OCI-LY1 (cell line): ENCODE measurements around the gene KRTAP10-3.
"Not testable (repeated sequence)": the region's sequence is repeated elsewhere in the genome, so short reads cannot be mapped to it uniquely, and the experiment has no call there.

Source experiments
- H2AFZ ChIP-seq: fragments of 200-600 bp; sonication (generic), shearing (Covaris generic); 2 replicates; pipeline ENCODE4 v1.6.0; 2014; ENCODE audit warnings: antibody characterized with exemption, mild to moderate bottlenecking, low read length
- H3F3A ChIP-seq: fragments of 200-600 bp; sonication (generic), shearing (Covaris generic); 2 replicates; pipeline ENCODE4 v1.6.0; 2014; ENCODE audit warnings: mild to moderate bottlenecking, antibody characterized with exemption, low read length, moderate library complexity; ENCODE audit not compliant: insufficient read depth
- H3K27ac ChIP-seq: fragments of 200-600 bp; sonication (generic); 2 replicates; pipeline ENCODE4 v1.5.1; 2014; ENCODE audit warnings: low read length, mixed run types, mild to moderate bottlenecking, low read depth; ENCODE audit not compliant: poor library complexity, severe bottlenecking
- H3K27me3 ChIP-seq: fragments of 200-600 bp; sonication (generic); 2 replicates; pipeline ENCODE4 v1.6.0; 2014; ENCODE audit warnings: antibody characterized with exemption, mild to moderate bottlenecking, low read length, moderate library complexity; ENCODE audit not compliant: insufficient read depth
- H3K36me3 ChIP-seq: fragments of 200-600 bp; sonication (generic); 2 replicates; pipeline ENCODE4 v1.6.1; 2014; ENCODE audit warnings: mild to moderate bottlenecking, antibody characterized with exemption, low read length, moderate library complexity, mixed read lengths; ENCODE audit not compliant: insufficient read depth
- H3K4me1 ChIP-seq: fragments of 200-600 bp; sonication (generic); 2 replicates; pipeline ENCODE4 v1.5.1; 2014; ENCODE audit warnings: mild to moderate bottlenecking, low read length, moderate library complexity; ENCODE audit not compliant: insufficient read depth, severe bottlenecking
- H3K4me2 ChIP-seq: fragments of 200-600 bp; sonication (generic), shearing (Covaris generic); 2 replicates; pipeline ENCODE4 v1.6.1; 2014; ENCODE audit warnings: low read length
- H3K4me3 ChIP-seq: fragments of 200-600 bp; sonication (generic); 2 replicates; pipeline ENCODE4 v1.5.1; 2014; ENCODE audit warnings: low read length, low read depth, mild to moderate bottlenecking, mixed read lengths; ENCODE audit not compliant: poor library complexity, severe bottlenecking
- H3K79me2 ChIP-seq: fragments of 200-600 bp; shearing (Covaris generic); 2 replicates; pipeline ENCODE4 v1.6.1; 2016; ENCODE audit warnings: mixed run types, low read length, mixed read lengths; ENCODE audit not compliant: insufficient read depth
- H3K9ac ChIP-seq: fragments of 200-600 bp; sonication (generic), shearing (Covaris generic); 2 replicates; pipeline ENCODE4 v1.6.1; 2014; ENCODE audit warnings: mild to moderate bottlenecking, low read length, mixed read lengths
- H3K9me2 ChIP-seq: fragments of 200-600 bp; sonication (generic), shearing (Covaris generic); 2 replicates; pipeline ENCODE4 v1.6.1; 2014; ENCODE audit warnings: low read depth, mild to moderate bottlenecking, low read length, mixed read lengths
- H3K9me3 ChIP-seq: fragments of 200-600 bp; shearing (Covaris generic); 2 replicates; pipeline ENCODE4 v1.6.1; 2014; ENCODE audit warnings: low read length, mixed read lengths
- H4K20me1 ChIP-seq: fragments of 200-600 bp; sonication (generic), shearing (Covaris generic); 2 replicates; pipeline ENCODE4 v1.6.0; 2016; ENCODE audit warnings: mild to moderate bottlenecking, low read length; ENCODE audit not compliant: insufficient read depth
- EZH2 ChIP-seq: fragments of 200-600 bp; sonication (generic), shearing (Covaris generic); IDR thresholded peaks from 2 replicates; pipeline ENCODE4 v1.8.0; 2017; ENCODE audit warnings: borderline replicate concordance, mixed run types, mild to moderate bottlenecking, antibody characterized with exemption, low read length, moderate library complexity, mixed read lengths
- TF ChIP-seq, protein P1 (sequence below): fragments of 200-600 bp; sonication (generic), shearing (Covaris generic); IDR thresholded peaks from 2 replicates; pipeline ENCODE4 v1.5.1; 2017; ENCODE audit warnings: mild to moderate bottlenecking, antibody characterized with exemption, low read length, moderate library complexity, mixed read lengths

Gene KRTAP10-3

DNA sequence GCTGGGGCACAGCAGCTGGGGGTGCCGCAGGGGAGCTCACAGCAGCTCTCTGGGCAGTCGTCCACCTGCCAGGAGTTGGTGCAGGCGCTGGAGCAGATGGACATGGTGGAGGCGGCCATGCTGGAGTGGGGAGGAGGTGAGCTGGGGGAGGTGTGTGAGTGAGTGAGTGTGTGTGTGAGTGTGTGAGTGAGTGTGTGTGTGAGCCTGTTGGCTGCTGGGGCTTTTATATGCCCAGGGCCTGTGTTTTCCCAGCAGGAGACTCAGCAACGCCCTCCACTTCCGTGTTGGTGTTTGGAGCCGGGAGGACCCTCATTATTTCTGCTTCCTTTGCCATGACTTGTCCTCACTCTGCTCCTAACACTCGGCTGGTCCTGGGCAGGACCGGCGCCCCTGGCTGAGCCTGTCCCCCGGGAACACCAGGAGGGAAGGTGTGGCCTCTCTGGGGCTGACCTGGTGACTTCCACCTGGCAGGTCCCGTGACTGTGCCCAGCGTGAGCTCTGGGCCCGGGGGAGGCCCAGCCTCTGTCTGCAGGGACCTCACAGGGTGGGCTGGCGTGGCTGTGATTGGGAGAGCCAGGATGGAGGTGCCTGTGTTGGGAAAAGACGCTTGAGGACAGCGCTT is 7.1 kb downstream of the KRTAP10-3 start, which contains the start of gene KRTAP10-2:
TSS of gene KRTAP10-2 (minus strand) at position 166 of the 622 bp plus-strand sequence. CDS start at position 119, 47 bp downstream.
- Histone ChIP-seq H3K79me2 (no peaks in the 10 kb centered on the region), H3F3A (no peaks in the 10 kb centered on the region), H3K9me3 (peaks cover 8% of the 10 kb centered on the region), H2AFZ (no peak within 1 kb of the TSS), H3K27ac (no peak within 1 kb of the TSS), H3K9me2 (no peaks in the 10 kb centered on the region), H4K20me1 (no peaks in the 10 kb centered on the region), H3K36me3 (no peaks in the 10 kb centered on the region), H3K4me3 (no peak within 1 kb of the TSS), H3K27me3 (peaks cover 6% of the 10 kb centered on the region; the same call in 1 of the 2 replicates), H3K9ac (no peak within 1 kb of the TSS), H3K4me1 (no peaks in the 10 kb centered on the region), H3K4me2 (no peak within 1 kb of the TSS)
- TF ChIP-seq EZH2: no peak
- TF ChIP-seq, protein P1, sequence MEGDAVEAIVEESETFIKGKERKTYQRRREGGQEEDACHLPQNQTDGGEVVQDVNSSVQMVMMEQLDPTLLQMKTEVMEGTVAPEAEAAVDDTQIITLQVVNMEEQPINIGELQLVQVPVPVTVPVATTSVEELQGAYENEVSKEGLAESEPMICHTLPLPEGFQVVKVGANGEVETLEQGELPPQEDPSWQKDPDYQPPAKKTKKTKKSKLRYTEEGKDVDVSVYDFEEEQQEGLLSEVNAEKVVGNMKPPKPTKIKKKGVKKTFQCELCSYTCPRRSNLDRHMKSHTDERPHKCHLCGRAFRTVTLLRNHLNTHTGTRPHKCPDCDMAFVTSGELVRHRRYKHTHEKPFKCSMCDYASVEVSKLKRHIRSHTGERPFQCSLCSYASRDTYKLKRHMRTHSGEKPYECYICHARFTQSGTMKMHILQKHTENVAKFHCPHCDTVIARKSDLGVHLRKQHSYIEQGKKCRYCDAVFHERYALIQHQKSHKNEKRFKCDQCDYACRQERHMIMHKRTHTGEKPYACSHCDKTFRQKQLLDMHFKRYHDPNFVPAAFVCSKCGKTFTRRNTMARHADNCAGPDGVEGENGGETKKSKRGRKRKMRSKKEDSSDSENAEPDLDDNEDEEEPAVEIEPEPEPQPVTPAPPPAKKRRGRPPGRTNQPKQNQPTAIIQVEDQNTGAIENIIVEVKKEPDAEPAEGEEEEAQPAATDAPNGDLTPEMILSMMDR: no peak

- no peaks in the 10 kb centered on the region for H4K20me1 ChIP-seq
These were observed 7.8 kb downstream of the KRTAP10-3 start for GRCh38 chr21:44550807-44551206.

DNA sequence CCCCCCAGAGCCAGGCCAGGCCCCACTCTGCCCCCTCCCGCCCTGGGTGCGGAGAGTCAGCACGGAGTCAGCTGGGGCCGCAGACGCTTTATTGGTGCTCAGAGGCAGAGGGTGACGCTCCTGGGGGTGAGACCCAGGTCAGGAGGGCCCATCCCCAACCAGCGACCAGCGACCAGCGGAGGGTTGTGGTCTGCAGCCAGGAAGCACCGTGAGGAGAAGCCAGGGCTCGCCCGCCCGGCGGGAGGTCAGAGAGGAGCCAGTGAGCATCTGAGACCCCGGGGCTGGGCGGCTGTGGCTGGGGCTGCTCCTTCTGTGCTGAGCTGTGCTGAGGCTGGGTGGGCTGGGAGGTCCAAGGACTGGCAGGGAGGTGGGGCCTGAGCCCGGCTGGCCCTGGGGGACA is 8.3 kb downstream of the KRTAP10-3 start:
- not testable (repeated sequence) for H3K9me2 ChIP-seq, H3K4me2 ChIP-seq, H3F3A ChIP-seq, H3K27me3 ChIP-seq, H3K36me3 ChIP-seq, H2AFZ ChIP-seq, H3K9ac ChIP-seq, H3K27ac ChIP-seq, H4K20me1 ChIP-seq, H3K4me3 ChIP-seq, H3K79me2 ChIP-seq, H3K4me1 ChIP-seq, H3K9me3 ChIP-seq

More at GRCh38 chr21:44550807-44551206, 7.8 kb downstream of the KRTAP10-3 start:
- H3K9me2 ChIP-seq: no peaks in the 10 kb centered on the region
- H3K36me3 ChIP-seq: no peaks in the 10 kb centered on the region
- no peaks in the 10 kb centered on the region for H3K79me2 ChIP-seq
- H3K27ac ChIP-seq: no peak overlapping the region
- no peaks in the 10 kb centered on the region for H3F3A ChIP-seq
- H3K27me3 ChIP-seq: peaks cover 6% of the 10 kb centered on the region; the same call in 1 of the 2 replicates
- no peaks in the 10 kb centered on the region for H3K4me1 ChIP-seq
- no peak for TF ChIP-seq EZH2
- TF ChIP-seq, protein P1: no peak
- H3K4me3 ChIP-seq: no peak overlapping the region
- H2AFZ ChIP-seq: no peak overlapping the region
- no peak overlapping the region for H3K4me2 ChIP-seq
- no peak overlapping the region for H3K9ac ChIP-seq
- H3K9me3 ChIP-seq: peaks cover 8% of the 10 kb centered on the region
